MM.1S (cell line): ENCODE results near the gene HSPA1B.
"Not testable (repeated sequence)": the region's sequence is repeated elsewhere in the genome, so short reads cannot be mapped to it uniquely, and the experiment has no call there.

ENCODE experiments used
- EZH2 ChIP-seq: fragments of 300-600 bp; sonication (generic); optimal IDR thresholded peaks from 2 replicates; pipeline ENCODE3; 2017; ENCODE audit warnings: low read depth, mild to moderate bottlenecking, antibody characterized with exemption, low read length, mixed read lengths
- EZH2phosphoT487 ChIP-seq: fragments of 300-600 bp; sonication (generic); IDR thresholded peaks from 2 replicates; pipeline ENCODE4 v1.6.1; 2018; ENCODE audit warnings: antibody characterized with exemption, low read length
- TF ChIP-seq, protein P1 (sequence below): fragments of 300-600 bp; sonication (generic); IDR thresholded peaks from 2 replicates; pipeline ENCODE4 v1.5.1; 2016; ENCODE audit warnings: antibody characterized with exemption, low read length, mixed read lengths

DNA sequence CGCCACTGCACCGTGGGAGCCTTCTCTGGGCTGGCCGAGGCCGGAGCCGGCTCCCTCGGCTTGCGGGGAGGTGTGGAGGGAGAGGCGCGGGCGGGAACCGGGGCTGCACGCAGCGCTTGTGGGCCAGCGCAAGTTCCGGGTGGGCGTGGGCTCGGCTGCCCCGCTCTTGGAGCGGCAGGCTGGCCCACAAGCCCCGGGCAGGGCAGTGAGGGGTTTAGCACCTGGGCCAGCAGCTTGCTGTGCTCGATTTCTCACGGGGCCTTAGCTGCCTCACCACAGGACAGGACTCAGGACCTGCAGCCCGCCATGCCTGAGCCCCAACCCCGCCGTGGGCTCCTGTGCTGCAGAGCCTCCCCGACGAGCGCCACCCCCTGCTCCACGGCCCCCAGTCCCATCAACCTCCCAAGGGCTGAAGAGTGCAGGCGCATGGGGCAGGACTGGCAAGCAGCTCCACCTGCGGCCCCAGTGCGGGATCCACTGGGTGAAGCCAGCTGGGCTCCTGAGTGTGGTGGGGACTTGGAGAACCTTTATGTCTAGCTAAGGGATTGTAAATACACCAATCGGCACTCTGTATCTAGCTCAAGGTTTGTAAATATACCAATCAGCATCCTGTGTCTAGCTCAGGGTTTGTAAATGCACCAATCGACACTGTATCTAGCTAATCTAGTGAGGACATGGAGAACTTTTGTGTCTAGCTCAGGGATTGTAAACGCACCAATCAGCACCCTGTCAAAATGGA, 24.6 kb downstream of the HSPA1B start:
- TF ChIP-seq, protein P1, sequence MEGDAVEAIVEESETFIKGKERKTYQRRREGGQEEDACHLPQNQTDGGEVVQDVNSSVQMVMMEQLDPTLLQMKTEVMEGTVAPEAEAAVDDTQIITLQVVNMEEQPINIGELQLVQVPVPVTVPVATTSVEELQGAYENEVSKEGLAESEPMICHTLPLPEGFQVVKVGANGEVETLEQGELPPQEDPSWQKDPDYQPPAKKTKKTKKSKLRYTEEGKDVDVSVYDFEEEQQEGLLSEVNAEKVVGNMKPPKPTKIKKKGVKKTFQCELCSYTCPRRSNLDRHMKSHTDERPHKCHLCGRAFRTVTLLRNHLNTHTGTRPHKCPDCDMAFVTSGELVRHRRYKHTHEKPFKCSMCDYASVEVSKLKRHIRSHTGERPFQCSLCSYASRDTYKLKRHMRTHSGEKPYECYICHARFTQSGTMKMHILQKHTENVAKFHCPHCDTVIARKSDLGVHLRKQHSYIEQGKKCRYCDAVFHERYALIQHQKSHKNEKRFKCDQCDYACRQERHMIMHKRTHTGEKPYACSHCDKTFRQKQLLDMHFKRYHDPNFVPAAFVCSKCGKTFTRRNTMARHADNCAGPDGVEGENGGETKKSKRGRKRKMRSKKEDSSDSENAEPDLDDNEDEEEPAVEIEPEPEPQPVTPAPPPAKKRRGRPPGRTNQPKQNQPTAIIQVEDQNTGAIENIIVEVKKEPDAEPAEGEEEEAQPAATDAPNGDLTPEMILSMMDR, result not testable (repeated sequence)
- TF ChIP-seq EZH2, EZH2phosphoT487: not testable (repeated sequence)
